Vagina (tissue), 2 donors: ENCODE data around the gene ZFHX3.

ENCODE experiments used
- POLR2A ChIP-seq, 2 donors: fragments of 450-650 bp; IDR thresholded peaks; one replicate each; pipeline ENCODE4 v1.6.1; 2017; ENCODE audit warnings: antibody characterized with exemption in 2 of 2, mild to moderate bottlenecking in 2 of 2, moderate library complexity in 2 of 2
- TF ChIP-seq, protein P1 (sequence below), 3 experiments: fragments of 450-650 bp in 2 of 3; fragments of 200-600 bp in 1 of 3; sonication (generic) in 1 of 3; IDR thresholded peaks; one replicate each; pipeline ENCODE4 v1.5.1; 2017 to 2019; ENCODE audit warnings: antibody characterized with exemption in 3 of 3, mild to moderate bottlenecking in 2 of 3, moderate library complexity in 2 of 3

DNA sequence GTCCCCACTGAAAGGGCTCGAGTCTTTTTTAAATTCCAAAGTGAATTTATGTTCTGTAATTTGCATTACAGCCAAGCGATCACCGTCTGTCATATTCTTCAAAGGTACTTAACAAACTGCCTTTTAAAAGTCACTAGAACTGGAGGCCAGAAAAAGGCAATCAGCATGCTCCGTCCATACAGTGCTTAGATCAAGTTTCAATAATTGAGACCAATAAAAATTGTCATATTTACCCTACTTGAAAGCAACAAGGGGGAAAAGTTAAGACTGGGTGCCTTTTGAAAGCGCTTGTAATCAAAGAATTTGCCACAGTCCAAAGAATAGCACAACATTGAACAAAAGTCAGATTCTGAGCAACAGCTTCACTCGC lies 9.0 kb upstream of the ZFHX3 start:
- TF ChIP-seq POLR2A (IDR thresholded peaks at IDR 0.05), result no peak
- TF ChIP-seq, protein P1, sequence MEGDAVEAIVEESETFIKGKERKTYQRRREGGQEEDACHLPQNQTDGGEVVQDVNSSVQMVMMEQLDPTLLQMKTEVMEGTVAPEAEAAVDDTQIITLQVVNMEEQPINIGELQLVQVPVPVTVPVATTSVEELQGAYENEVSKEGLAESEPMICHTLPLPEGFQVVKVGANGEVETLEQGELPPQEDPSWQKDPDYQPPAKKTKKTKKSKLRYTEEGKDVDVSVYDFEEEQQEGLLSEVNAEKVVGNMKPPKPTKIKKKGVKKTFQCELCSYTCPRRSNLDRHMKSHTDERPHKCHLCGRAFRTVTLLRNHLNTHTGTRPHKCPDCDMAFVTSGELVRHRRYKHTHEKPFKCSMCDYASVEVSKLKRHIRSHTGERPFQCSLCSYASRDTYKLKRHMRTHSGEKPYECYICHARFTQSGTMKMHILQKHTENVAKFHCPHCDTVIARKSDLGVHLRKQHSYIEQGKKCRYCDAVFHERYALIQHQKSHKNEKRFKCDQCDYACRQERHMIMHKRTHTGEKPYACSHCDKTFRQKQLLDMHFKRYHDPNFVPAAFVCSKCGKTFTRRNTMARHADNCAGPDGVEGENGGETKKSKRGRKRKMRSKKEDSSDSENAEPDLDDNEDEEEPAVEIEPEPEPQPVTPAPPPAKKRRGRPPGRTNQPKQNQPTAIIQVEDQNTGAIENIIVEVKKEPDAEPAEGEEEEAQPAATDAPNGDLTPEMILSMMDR (IDR thresholded peaks at IDR 0.05), result no peak
